ENCODE results near the gene ZNF324B.
"Not testable (repeated sequence)": the region's sequence is repeated elsewhere in the genome, so short reads cannot be mapped to it uniquely, and the experiment has no call there.

The ZNF324B gene

GRCh38 chr19:58451358-58452101 is at the start of gene ZNF324B:
ZNF324B (plus strand) TSS chr19:58451622; CDS start chr19:58453702, 2,080 bp downstream.
- H4K20me1 ChIP-seq: no peaks in the 10 kb centered on the region
- H3K4me2 ChIP-seq: peak within 1 kb of the TSS; percentile 95
- H3K9ac ChIP-seq: peak within 1 kb of the TSS; percentile 81
- H3K9me3 ChIP-seq: peaks cover 43% of the 10 kb centered on the region
- peak within 1 kb of the TSS; percentile 64 for H3K27ac ChIP-seq
- peaks cover 27% of the 10 kb centered on the region for H3K36me3 ChIP-seq
- peaks cover 18% of the 10 kb centered on the region for H3K4me1 ChIP-seq
- H3K27me3 ChIP-seq: peaks cover 22% of the 10 kb centered on the region
- H3K4me3 ChIP-seq: peak within 1 kb of the TSS; percentile 91
- TF ChIP-seq Cebpa-rat (IDR thresholded peaks at IDR 0.05): no peak

GRCh38 chr19:58401840-58402421 is 49.5 kb upstream of the ZNF324B start:
- Histone ChIP-seq H3K27ac (peak overlapping the region; percentile 53), H3K36me3 (0 out of 2 replicates have a peak, but pooled peaks cover 3% of the 10 kb centered on the region), H3K4me2 (peak overlapping the region; percentile 81), H3K4me3 (peak overlapping the region; percentile 77), H3K27me3 (no peaks in the 10 kb centered on the region), H3K4me1 (peaks cover 25% of the 10 kb centered on the region), H4K20me1 (no peaks in the 10 kb centered on the region), H3K9ac (peak overlapping the region; percentile 78), H3K9me3 (no peaks in the 10 kb centered on the region)
- TF ChIP-seq Cebpa-rat (IDR thresholded peaks at IDR 0.05): no peak

- H4K20me1 ChIP-seq, H3K36me3 ChIP-seq, H3K27ac ChIP-seq, H3K9me3 ChIP-seq, H3K4me2 ChIP-seq, H3K4me3 ChIP-seq, H3K27me3 ChIP-seq, H3K9ac ChIP-seq: not testable (repeated sequence)
- H3K4me1 ChIP-seq: peaks cover 34% of the 10 kb centered on the region
Measured at GRCh38 chr19:58403920-58404478, 47.4 kb upstream of the ZNF324B start.

GRCh38 chr19:58406818-58407657 is 44.4 kb upstream of the ZNF324B start:
- Histone ChIP-seq H3K4me2 (peak overlapping the region; percentile 95), H3K9me3 (no peaks in the 10 kb centered on the region), H3K4me3 (peak overlapping the region; percentile 94), H4K20me1 (peaks cover 9% of the 10 kb centered on the region; the same call in 1 of the 2 replicates), H3K36me3 (no peaks in the 10 kb centered on the region), H3K27me3 (no peaks in the 10 kb centered on the region), H3K9ac (peak overlapping the region; percentile 86), H3K4me1 (peaks cover 33% of the 10 kb centered on the region), H3K27ac (peak overlapping the region; percentile 84)
- TF ChIP-seq Cebpa-rat (IDR thresholded peaks at IDR 0.05): no peak

- Histone ChIP-seq H3K9me3 (no peaks in the 10 kb centered on the region), H3K4me1 (peaks cover 27% of the 10 kb centered on the region), H3K27me3 (no peaks in the 10 kb centered on the region), H3K27ac (peak overlapping the region; percentile 84), H3K36me3 (0 out of 2 replicates have a peak, but pooled peaks cover 4% of the 10 kb centered on the region), H4K20me1 (peaks cover 9% of the 10 kb centered on the region; the same call in 1 of the 2 replicates), H3K4me3 (peak overlapping the region; percentile 94), H3K4me2 (peak overlapping the region; percentile 95), H3K9ac (peak overlapping the region; percentile 86)
- TF ChIP-seq Cebpa-rat (IDR thresholded peaks at IDR 0.05): no peak
Measured at GRCh38 chr19:58407658-58408151, 43.7 kb upstream of the ZNF324B start.

GRCh38 chr19:58408152-58409009 is 43.0 kb upstream of the ZNF324B start, which contains the start of gene ZNF584:
ZNF584 (plus strand) TSS chr19:58408649; CDS start chr19:58409148, 499 bp downstream.
- no peaks in the 10 kb centered on the region for H3K9me3 ChIP-seq
- peak within 1 kb of the TSS; percentile 86 for H3K9ac ChIP-seq
- peaks cover 9% of the 10 kb centered on the region; the same call in 1 of the 2 replicates for H4K20me1 ChIP-seq
- H3K27ac ChIP-seq: peak within 1 kb of the TSS; percentile 84
- H3K4me2 ChIP-seq: peak within 1 kb of the TSS; percentile 95
- no peak for TF ChIP-seq Cebpa-rat (IDR thresholded peaks at IDR 0.05)
- peaks cover 27% of the 10 kb centered on the region for H3K4me1 ChIP-seq
- H3K4me3 ChIP-seq: peak within 1 kb of the TSS; percentile 94
- H3K27me3 ChIP-seq: no peaks in the 10 kb centered on the region
- 0 out of 2 replicates have a peak, but pooled peaks cover 4% of the 10 kb centered on the region for H3K36me3 ChIP-seq

GRCh38 chr19:58409010-58409790 is 42.2 kb upstream of the ZNF324B start:
- no peaks in the 10 kb centered on the region for H3K27me3 ChIP-seq
- no peak for TF ChIP-seq Cebpa-rat (IDR thresholded peaks at IDR 0.05)
- H3K4me1 ChIP-seq: peaks cover 27% of the 10 kb centered on the region
- H3K9me3 ChIP-seq: no peaks in the 10 kb centered on the region
- peak overlapping the region; percentile 93 for H3K4me2 ChIP-seq
- H3K27ac ChIP-seq: peak overlapping the region; percentile 61
- 0 out of 2 replicates have a peak, but pooled peaks cover 4% of the 10 kb centered on the region for H3K36me3 ChIP-seq
- H3K4me3 ChIP-seq: peak overlapping the region; percentile 94
- H3K9ac ChIP-seq: peak overlapping the region; percentile 86
- H4K20me1 ChIP-seq: peaks cover 9% of the 10 kb centered on the region; the same call in 1 of the 2 replicates

- H3K9ac ChIP-seq: no peak overlapping the region
- no peak overlapping the region for H3K27ac ChIP-seq
- H3K4me3 ChIP-seq: no peak overlapping the region
- no peak overlapping the region for H3K4me2 ChIP-seq
- no peaks in the 10 kb centered on the region for H4K20me1 ChIP-seq
- H3K36me3 ChIP-seq: peaks cover 75% of the 10 kb centered on the region
- TF ChIP-seq Cebpa-rat (IDR thresholded peaks at IDR 0.05): no peak
- H3K4me1 ChIP-seq: no peaks in the 10 kb centered on the region
- H3K27me3 ChIP-seq: no peaks in the 10 kb centered on the region
- H3K9me3 ChIP-seq: peaks cover 28% of the 10 kb centered on the region
Measured at GRCh38 chr19:58416604-58417003, 34.8 kb upstream of the ZNF324B start.

Data from BLaER1 (cell line).